Femur (tissue), 1 donor: ENCODE data around the gene BCAS3.

Source experiments
- DNase-seq: peaks from one replicate; pipeline ENCODE4 v3.0.0-alpha.2; 2017

BCAS3 gene

GRCh38 chr17:61209106-61209439 lies 531.4 kb downstream of the BCAS3 start:
- DNase-seq: no peak

GRCh38 chr17:61209525-61209924 lies 531.9 kb downstream of the BCAS3 start:
- DNase-seq: no peak

- no peak for DNase-seq
Observed at GRCh38 chr17:61211236-61211635, 533.6 kb downstream of the BCAS3 start.

- DNase-seq: no peak
Observed at GRCh38 chr17:61212655-61213054, 535.0 kb downstream of the BCAS3 start.

GRCh38 chr17:61214753-61215152 lies 537.1 kb downstream of the BCAS3 start:
- no peak for DNase-seq

GRCh38 chr17:61216066-61216465 lies 538.4 kb downstream of the BCAS3 start:
- no peak for DNase-seq

GRCh38 chr17:61217878-61218437 lies 540.3 kb downstream of the BCAS3 start:
- no peak for DNase-seq

- DNase-seq: no peak
Observed at GRCh38 chr17:61218438-61218837, 540.8 kb downstream of the BCAS3 start.

GRCh38 chr17:61219460-61219859 lies 541.8 kb downstream of the BCAS3 start:
- no peak for DNase-seq

- DNase-seq: no peak
Observed at GRCh38 chr17:61221181-61221580, 543.5 kb downstream of the BCAS3 start.

- DNase-seq: no peak
Observed at GRCh38 chr17:61221597-61222471, 544.2 kb downstream of the BCAS3 start.

- DNase-seq: no peak
Observed at GRCh38 chr17:61223725-61224124, 546.1 kb downstream of the BCAS3 start.

GRCh38 chr17:61225178-61225882 lies 547.7 kb downstream of the BCAS3 start:
- DNase-seq: no peak

GRCh38 chr17:61227866-61228265 lies 550.2 kb downstream of the BCAS3 start:
- no peak for DNase-seq

GRCh38 chr17:61230461-61230860 lies 552.8 kb downstream of the BCAS3 start:
- DNase-seq: no peak

- no peak for DNase-seq
Observed at GRCh38 chr17:61230972-61231820, 553.5 kb downstream of the BCAS3 start.

- no peak for DNase-seq
Observed at GRCh38 chr17:61232871-61233270, 555.2 kb downstream of the BCAS3 start.

- no peak for DNase-seq
Observed at GRCh38 chr17:61233991-61234750, 556.5 kb downstream of the BCAS3 start.

- no peak for DNase-seq
Observed at GRCh38 chr17:61235001-61235826, 557.6 kb downstream of the BCAS3 start.

GRCh38 chr17:61235827-61236197 lies 558.2 kb downstream of the BCAS3 start:
- no peak for DNase-seq

- DNase-seq: no peak
Observed at GRCh38 chr17:61237275-61237674, 559.6 kb downstream of the BCAS3 start.
